ENCODE results near the gene TRIM67. TPM values are rescaled to one million over a fixed set of nuclear protein-coding genes. Genes with fewer than 3 reads are reported as not detected.

The TRIM67 gene
- total RNA-seq, 1 experiment from 2014 or later: not detected

- Histone ChIP-seq H3K4me3 (no peak overlapping the region), H3F3A (ENCODE audit: insufficient read depth, low read depth) (no peaks in the 10 kb centered on the region), H3K36me3 (ENCODE audit: low read depth) (no peaks in the 10 kb centered on the region), H3K9me2 (ENCODE audit: insufficient read depth) (no peaks in the 10 kb centered on the region), H3K27ac (no peak overlapping the region), H3K4me2 (no peak overlapping the region), H3K4me1 (replicated peaks; ENCODE audit: insufficient read depth) (0 out of 2 replicates have a peak, but pooled peaks cover 5% of the 10 kb centered on the region), H3K9me3 (ENCODE audit: insufficient read depth, low read depth) (no peaks in the 10 kb centered on the region), H3K27me3 (ENCODE audit: insufficient read depth, low read depth) (peaks cover 96% of the 10 kb centered on the region), H3K79me2 (ENCODE audit: low read depth) (no peaks in the 10 kb centered on the region), H2AFZ (no peak overlapping the region), H4K20me1 (ENCODE audit: insufficient read depth) (no peaks in the 10 kb centered on the region)
- no TSS peak for BruUV-seq (replicated peaks)
- no peak for DNase-seq
- TF ChIP-seq EZH2 (IDR thresholded peaks at IDR 0.05; ENCODE audit: low read depth): no peak
- TF ChIP-seq CTCF (conservative IDR thresholded peaks at IDR 0.05): no peak
- intact Hi-C loops (cut with micrococcal nuclease; ENCODE audit: unreplicated experiment): no loop called here
- POLR2A ChIA-PET (ENCODE audit: unreplicated experiment): no interaction called here
- CTCF ChIA-PET: no interaction called here
Observed at GRCh38 chr1:231189683-231190270, 27.9 kb downstream of the TRIM67 start.

- Histone ChIP-seq H4K20me1 (ENCODE audit: insufficient read depth) (no peaks in the 10 kb centered on the region), H3K4me1 (replicated peaks; ENCODE audit: insufficient read depth) (0 out of 2 replicates have a peak, but pooled peaks cover 5% of the 10 kb centered on the region), H3K27me3 (ENCODE audit: insufficient read depth, low read depth) (peaks cover 96% of the 10 kb centered on the region), H2AFZ (no peak overlapping the region), H3K36me3 (ENCODE audit: low read depth) (no peaks in the 10 kb centered on the region), H3F3A (ENCODE audit: insufficient read depth, low read depth) (no peaks in the 10 kb centered on the region), H3K9me3 (ENCODE audit: insufficient read depth, low read depth) (no peaks in the 10 kb centered on the region), H3K27ac (no peak overlapping the region), H3K79me2 (ENCODE audit: low read depth) (no peaks in the 10 kb centered on the region), H3K9me2 (ENCODE audit: insufficient read depth) (no peaks in the 10 kb centered on the region), H3K4me3 (no peak overlapping the region), H3K4me2 (no peak overlapping the region)
- CTCF ChIA-PET: no interaction called here
- POLR2A ChIA-PET (ENCODE audit: unreplicated experiment): no interaction called here
- no peak for DNase-seq
- no TSS peak for BruUV-seq (replicated peaks)
- intact Hi-C loops (cut with micrococcal nuclease; ENCODE audit: unreplicated experiment): no loop called here
- no peak for TF ChIP-seq CTCF (conservative IDR thresholded peaks at IDR 0.05)
Observed at GRCh38 chr1:231190456-231190855, 28.6 kb downstream of the TRIM67 start.

- ChIA-PET CTCF (interaction anchor here (0.6 kb wide), 1 partner anchor 102 kb away, joined by 4 read pairs; no protein-coding TSS in a partner anchor), POLR2A (ENCODE audit: unreplicated experiment) (interaction anchor here (0.5 kb wide), 1 partner anchor 218 kb away, joined by 3 read pairs; no protein-coding TSS in a partner anchor)
- no TSS peak for BruUV-seq (replicated peaks)
- Histone ChIP-seq H3K4me3 (no peak overlapping the region), H3K4me2 (0 out of 2 replicates have a peak overlapping the region, but pooled peaks have one; percentile 11), H3K27me3 (ENCODE audit: insufficient read depth, low read depth) (peaks cover 96% of the 10 kb centered on the region), H2AFZ (no peak overlapping the region), H3K9me2 (ENCODE audit: insufficient read depth) (no peaks in the 10 kb centered on the region), H3K4me1 (replicated peaks; ENCODE audit: insufficient read depth) (0 out of 2 replicates have a peak, but pooled peaks cover 5% of the 10 kb centered on the region), H3K27ac (no peak overlapping the region), H3K36me3 (ENCODE audit: low read depth) (no peaks in the 10 kb centered on the region), H3K79me2 (ENCODE audit: low read depth) (no peaks in the 10 kb centered on the region), H3K9me3 (ENCODE audit: insufficient read depth, low read depth) (no peaks in the 10 kb centered on the region), H3F3A (ENCODE audit: insufficient read depth, low read depth) (no peaks in the 10 kb centered on the region), H4K20me1 (ENCODE audit: insufficient read depth) (no peaks in the 10 kb centered on the region)
- intact Hi-C loops (cut with micrococcal nuclease; ENCODE audit: unreplicated experiment): no loop called here
- peak; percentile 38 to 53 for DNase-seq
- no peak for TF ChIP-seq CTCF (conservative IDR thresholded peaks at IDR 0.05)
- TF ChIP-seq EZH2 (IDR thresholded peaks at IDR 0.05; ENCODE audit: low read depth): no peak
Observed at GRCh38 chr1:231192620-231193163, 30.8 kb downstream of the TRIM67 start.
